BE2C (cell line): ENCODE data around the gene RGMA.
A peak's percentile ranks its signal among the peaks of the same experiment; 100 is the strongest.

ENCODE experiments used
- DNase-seq: peaks from one replicate; pipeline ENCODE4 v3.0.0-alpha.2; 2020
- H3K27me3 ChIP-seq: fragments of 250-450 bp; sonication (Bioruptor Pico); 2 replicates; pipeline ENCODE4 v1.5.1; 2020; ENCODE audit warnings: mild to moderate bottlenecking
- H3K36me3 ChIP-seq: fragments of 250-450 bp; sonication (Bioruptor Pico); 2 replicates; pipeline ENCODE4 v1.5.1; 2020; ENCODE audit warnings: mild to moderate bottlenecking
- H3K4me1 ChIP-seq: fragments of 250-450 bp; sonication (Bioruptor Pico); 2 replicates; pipeline ENCODE4 v1.5.1; 2020
- H3K4me3 ChIP-seq: 2 replicates; pipeline ENCODE4 v1.5.1; 2011; ENCODE audit warnings: low read depth, low read length
- H3K9me3 ChIP-seq: fragments of 250-450 bp; sonication (Bioruptor Pico); 2 replicates; pipeline ENCODE4 v1.5.1; 2020
- TF ChIP-seq, protein P1 (sequence below): IDR thresholded peaks from 2 replicates; pipeline ENCODE4 v1.5.1; 2012; ENCODE audit warnings: mild to moderate bottlenecking, low read depth, low read length

RGMA gene

DNA sequence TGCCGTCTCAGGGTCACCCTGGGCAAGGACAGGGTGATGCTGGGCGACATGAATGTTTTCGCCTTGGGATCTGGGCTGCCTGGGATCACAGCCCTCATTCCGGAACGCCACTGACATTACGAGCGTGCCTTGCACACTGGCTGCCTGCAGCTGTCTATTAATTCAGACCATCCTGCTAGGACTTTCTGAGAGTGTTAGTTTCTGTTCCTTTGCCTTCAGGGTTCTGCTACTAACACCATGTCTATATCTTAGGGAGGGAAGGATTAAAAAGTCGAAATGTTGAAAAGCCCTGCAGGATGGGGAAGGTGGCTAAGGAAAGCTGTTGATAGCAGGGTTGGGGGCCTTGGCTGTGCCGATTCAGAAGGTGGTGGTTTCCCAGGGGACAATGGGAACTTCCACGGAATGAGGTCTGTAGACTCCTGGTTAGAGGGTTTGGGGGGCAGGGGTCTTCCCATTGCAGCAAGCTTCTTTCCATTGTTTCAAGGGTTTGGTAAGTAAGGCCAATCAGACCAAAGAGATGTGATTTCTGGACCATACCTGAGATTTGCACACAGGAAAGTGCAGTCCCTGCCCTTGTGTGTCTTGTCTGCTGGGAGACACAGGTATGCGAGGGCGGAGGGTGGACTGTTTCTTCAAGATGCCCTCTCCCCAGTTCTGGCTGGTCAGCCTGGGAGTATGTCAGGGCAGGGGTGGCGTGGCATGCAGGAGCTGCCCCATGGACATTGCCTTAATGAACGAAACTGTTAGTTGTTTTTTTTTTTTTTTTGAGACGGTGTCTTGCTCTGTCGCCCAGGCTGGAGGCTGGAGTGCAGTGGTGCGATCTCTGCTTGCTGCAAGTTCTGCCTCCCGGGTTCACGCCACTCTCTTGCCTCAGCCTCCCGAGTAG is 50.9 kb downstream of the RGMA start:
- no peaks in the 10 kb centered on the region for H3K36me3 ChIP-seq
- H3K27me3 ChIP-seq: no peaks in the 10 kb centered on the region
- H3K9me3 ChIP-seq: no peaks in the 10 kb centered on the region
- TF ChIP-seq, protein P1, sequence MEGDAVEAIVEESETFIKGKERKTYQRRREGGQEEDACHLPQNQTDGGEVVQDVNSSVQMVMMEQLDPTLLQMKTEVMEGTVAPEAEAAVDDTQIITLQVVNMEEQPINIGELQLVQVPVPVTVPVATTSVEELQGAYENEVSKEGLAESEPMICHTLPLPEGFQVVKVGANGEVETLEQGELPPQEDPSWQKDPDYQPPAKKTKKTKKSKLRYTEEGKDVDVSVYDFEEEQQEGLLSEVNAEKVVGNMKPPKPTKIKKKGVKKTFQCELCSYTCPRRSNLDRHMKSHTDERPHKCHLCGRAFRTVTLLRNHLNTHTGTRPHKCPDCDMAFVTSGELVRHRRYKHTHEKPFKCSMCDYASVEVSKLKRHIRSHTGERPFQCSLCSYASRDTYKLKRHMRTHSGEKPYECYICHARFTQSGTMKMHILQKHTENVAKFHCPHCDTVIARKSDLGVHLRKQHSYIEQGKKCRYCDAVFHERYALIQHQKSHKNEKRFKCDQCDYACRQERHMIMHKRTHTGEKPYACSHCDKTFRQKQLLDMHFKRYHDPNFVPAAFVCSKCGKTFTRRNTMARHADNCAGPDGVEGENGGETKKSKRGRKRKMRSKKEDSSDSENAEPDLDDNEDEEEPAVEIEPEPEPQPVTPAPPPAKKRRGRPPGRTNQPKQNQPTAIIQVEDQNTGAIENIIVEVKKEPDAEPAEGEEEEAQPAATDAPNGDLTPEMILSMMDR: no peak
- no peak overlapping the region for H3K4me3 ChIP-seq
- peak; percentile 1 for DNase-seq
- no peaks in the 10 kb centered on the region for H3K4me1 ChIP-seq

DNA sequence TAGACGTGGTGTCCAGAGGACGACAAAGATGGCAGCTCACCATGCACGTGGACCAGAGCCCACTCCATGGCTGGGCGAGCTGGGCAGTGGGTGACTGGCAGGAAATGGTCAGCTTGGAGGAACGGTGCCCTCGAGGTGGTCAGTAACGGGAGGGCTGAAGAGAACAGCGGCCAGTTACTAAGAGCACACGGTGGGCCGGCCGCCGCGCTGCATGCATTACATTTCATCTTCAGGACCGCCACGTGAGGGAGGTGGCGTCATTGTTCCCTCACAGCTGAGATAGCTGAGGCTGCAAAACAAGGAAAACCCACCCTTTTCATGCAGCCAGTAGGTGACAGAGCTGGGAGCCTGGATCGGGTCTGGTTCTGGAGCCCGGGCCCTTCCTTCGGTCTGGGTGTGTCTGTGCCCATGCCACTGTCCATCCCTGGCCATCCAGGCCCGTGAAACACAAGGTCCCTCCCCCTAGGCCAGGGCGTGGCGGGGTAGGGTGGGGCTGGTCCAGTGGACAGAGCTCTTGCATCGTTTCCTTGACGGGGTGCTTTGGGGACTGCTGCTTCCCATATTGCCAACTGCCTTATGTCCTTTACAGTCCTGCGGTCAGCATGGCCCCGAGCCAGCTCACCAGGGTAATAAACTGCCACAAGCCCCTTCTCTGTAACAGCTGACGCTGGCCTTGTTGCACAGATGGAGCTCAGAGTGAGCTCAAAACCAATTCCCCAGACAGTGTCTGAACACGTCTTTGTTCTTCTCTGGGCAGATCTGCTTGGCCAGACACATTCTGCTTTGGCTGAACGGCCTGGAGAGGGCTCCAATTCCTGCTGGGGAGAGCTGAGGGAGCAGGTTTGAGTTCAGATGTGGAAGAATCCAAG is 51.8 kb downstream of the RGMA start:
- no peaks in the 10 kb centered on the region for H3K36me3 ChIP-seq
- H3K9me3 ChIP-seq: no peaks in the 10 kb centered on the region
- peak; percentile 54 for DNase-seq
- no peaks in the 10 kb centered on the region for H3K27me3 ChIP-seq
- no peak overlapping the region for H3K4me3 ChIP-seq
- H3K4me1 ChIP-seq: no peaks in the 10 kb centered on the region
- TF ChIP-seq, protein P1: peak; percentile 30

DNA sequence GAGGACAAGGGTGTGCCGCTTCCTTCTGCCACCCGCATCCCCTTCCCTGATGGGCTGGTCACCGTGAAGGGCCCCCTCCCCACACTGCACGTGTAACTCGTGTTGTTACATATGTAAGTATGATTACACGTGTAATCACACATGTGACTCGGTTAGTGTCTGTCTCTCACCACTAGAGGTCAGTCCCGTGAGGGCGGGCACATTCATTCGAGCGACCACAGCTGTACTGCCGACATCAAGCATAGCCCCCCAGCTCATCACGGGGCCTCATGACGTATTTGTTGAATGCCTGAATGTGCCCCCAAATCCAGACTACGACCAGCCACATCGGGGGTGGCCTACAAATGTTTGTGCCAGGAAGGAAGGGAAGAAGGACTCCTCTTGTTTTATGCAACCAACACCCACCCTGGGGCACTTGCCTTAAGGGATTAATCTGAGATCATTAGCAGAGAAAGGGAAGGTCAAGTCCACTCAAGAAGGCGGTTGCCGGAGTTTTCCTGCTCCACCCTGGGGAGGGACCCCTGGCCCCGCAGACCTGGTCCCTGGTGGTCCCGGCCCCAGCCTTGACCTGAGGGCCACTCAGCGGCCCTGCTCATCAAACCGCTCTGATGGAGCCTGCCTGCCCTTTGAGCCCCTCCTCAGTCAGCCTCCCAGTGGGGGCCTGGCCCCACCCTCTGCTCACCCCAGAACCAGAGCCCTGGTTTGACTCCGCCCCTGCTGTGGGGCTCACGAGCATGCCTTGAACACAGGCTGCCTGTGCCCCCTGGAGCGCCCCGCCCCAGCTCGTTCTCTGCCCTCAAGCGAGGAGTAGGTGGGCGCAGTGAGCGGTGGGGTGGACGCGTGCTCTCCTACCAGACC is 52.8 kb downstream of the RGMA start:
- H3K9me3 ChIP-seq: no peaks in the 10 kb centered on the region
- H3K27me3 ChIP-seq: no peaks in the 10 kb centered on the region
- TF ChIP-seq, protein P1: peak; percentile 74
- H3K4me3 ChIP-seq: no peak overlapping the region
- H3K4me1 ChIP-seq: no peaks in the 10 kb centered on the region
- no peaks in the 10 kb centered on the region for H3K36me3 ChIP-seq
- peak; percentile 65 for DNase-seq

GRCh38 chr15:93035092-93035915 is 53.7 kb downstream of the RGMA start:
- peaks cover 2% of the 10 kb centered on the region; the same call in 1 of the 2 replicates for H3K4me1 ChIP-seq
- TF ChIP-seq, protein P1: no peak
- DNase-seq: no peak
- H3K4me3 ChIP-seq: no peak overlapping the region
- H3K27me3 ChIP-seq: no peaks in the 10 kb centered on the region
- no peaks in the 10 kb centered on the region for H3K9me3 ChIP-seq
- no peaks in the 10 kb centered on the region for H3K36me3 ChIP-seq

GRCh38 chr15:93034512-93034911 is 54.5 kb downstream of the RGMA start:
- no peak for DNase-seq
- no peaks in the 10 kb centered on the region for H3K27me3 ChIP-seq
- TF ChIP-seq, protein P1: no peak
- no peak overlapping the region for H3K4me3 ChIP-seq
- H3K36me3 ChIP-seq: no peaks in the 10 kb centered on the region
- H3K4me1 ChIP-seq: peaks cover 6% of the 10 kb centered on the region
- H3K9me3 ChIP-seq: no peaks in the 10 kb centered on the region
